NOMO-1 (cell line): ENCODE measurements around the gene IFIT3.
"Not testable (repeated sequence)": the region's sequence is repeated elsewhere in the genome, so short reads cannot be mapped to it uniquely, and the experiment has no call there.

Experiments
- DNase-seq, 2 experiments: peaks; one replicate each; lab custom pipeline; 2025; ENCODE audit not compliant: unreplicated experiment in 2 of 2; lab: John Stamatoyannopoulos, UW

IFIT3 gene

GRCh38 chr10:89303161-89303560 lies 24.6 kb upstream of the IFIT3 start:
- DNase-seq, result no peak

GRCh38 chr10:89304026-89304425 lies 23.8 kb upstream of the IFIT3 start:
- DNase-seq, result no peak

GRCh38 chr10:89304446-89304845 lies 23.4 kb upstream of the IFIT3 start:
- DNase-seq, result no peak

GRCh38 chr10:89304925-89305324 lies 22.9 kb upstream of the IFIT3 start:
- no peak for DNase-seq

GRCh38 chr10:89305766-89306433 lies 21.9 kb upstream of the IFIT3 start:
- DNase-seq, result no peak

GRCh38 chr10:89306434-89307268 lies 21.1 kb upstream of the IFIT3 start:
- no peak for DNase-seq

GRCh38 chr10:89307269-89307577 lies 20.6 kb upstream of the IFIT3 start:
- no peak for DNase-seq

GRCh38 chr10:89308266-89308665 lies 19.5 kb upstream of the IFIT3 start:
- no peak for DNase-seq

GRCh38 chr10:89308736-89309135 lies 19.1 kb upstream of the IFIT3 start:
- no peak for DNase-seq

- DNase-seq, result no peak
These were observed 18.4 kb upstream of the IFIT3 start for GRCh38 chr10:89309156-89310055.

GRCh38 chr10:89310056-89310893 lies 17.5 kb upstream of the IFIT3 start:
- no peak for DNase-seq

- no peak for DNase-seq
These were observed 14.8 kb upstream of the IFIT3 start for GRCh38 chr10:89312973-89313372.

- no peak for DNase-seq
These were observed 13.1 kb upstream of the IFIT3 start for GRCh38 chr10:89314676-89315075.

GRCh38 chr10:89318047-89318446 lies 9.8 kb upstream of the IFIT3 start:
- DNase-seq, result not testable (repeated sequence)

- not testable (repeated sequence) for DNase-seq
These were observed 2.7 kb upstream of the IFIT3 start for GRCh38 chr10:89325081-89325480.

GRCh38 chr10:89325856-89326255 lies 1.9 kb upstream of the IFIT3 start:
- DNase-seq, result not testable (repeated sequence)

- no peak for DNase-seq
These were observed 1.4 kb downstream of the IFIT3 start for GRCh38 chr10:89329151-89329550.

GRCh38 chr10:89330014-89330413 lies 2.2 kb downstream of the IFIT3 start:
- DNase-seq, result not testable (repeated sequence)

- DNase-seq, result no peak
These were observed 2.9 kb downstream of the IFIT3 start for GRCh38 chr10:89330537-89331212.
